COR-L47 (cell line): Measurements from ENCODE around the gene OBI1.

ENCODE experiments used
- DNase-seq: peaks from one replicate; lab custom pipeline; 2025; lab: John Stamatoyannopoulos, UW

Gene OBI1

DNA sequence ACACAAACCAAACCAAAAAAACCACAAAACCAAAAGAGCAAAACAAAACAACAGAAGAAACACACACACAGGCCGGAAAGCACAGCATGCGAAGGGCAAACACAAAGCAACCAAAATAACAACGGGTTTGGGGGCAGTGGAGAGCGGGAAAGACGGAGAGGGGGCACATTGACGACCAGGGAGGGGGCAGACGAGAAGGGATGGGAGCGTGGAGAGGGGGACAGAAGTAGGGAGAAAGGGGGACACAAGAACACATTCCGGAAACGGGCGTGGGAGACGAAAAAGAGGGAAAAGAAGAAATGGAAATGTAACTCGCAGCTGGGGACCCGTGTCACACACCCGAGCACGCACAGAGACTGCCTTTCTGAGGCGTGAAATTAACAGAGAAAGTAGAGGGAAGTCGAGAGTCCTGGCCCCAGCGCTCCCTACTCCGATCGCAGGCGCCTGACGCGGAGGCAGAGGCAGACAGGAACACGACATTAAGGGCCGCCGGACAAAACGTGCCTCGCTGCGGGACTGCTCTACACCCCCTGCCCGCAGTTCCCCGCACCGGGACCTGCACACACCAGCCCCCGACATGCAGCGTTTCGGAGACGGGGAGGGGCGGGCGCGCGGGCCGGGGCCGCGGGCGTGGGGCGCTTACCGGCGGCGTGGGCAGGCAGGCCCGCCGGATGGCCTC is 56.3 kb downstream of the OBI1 start:
- DNase-seq, result no peak

DNA sequence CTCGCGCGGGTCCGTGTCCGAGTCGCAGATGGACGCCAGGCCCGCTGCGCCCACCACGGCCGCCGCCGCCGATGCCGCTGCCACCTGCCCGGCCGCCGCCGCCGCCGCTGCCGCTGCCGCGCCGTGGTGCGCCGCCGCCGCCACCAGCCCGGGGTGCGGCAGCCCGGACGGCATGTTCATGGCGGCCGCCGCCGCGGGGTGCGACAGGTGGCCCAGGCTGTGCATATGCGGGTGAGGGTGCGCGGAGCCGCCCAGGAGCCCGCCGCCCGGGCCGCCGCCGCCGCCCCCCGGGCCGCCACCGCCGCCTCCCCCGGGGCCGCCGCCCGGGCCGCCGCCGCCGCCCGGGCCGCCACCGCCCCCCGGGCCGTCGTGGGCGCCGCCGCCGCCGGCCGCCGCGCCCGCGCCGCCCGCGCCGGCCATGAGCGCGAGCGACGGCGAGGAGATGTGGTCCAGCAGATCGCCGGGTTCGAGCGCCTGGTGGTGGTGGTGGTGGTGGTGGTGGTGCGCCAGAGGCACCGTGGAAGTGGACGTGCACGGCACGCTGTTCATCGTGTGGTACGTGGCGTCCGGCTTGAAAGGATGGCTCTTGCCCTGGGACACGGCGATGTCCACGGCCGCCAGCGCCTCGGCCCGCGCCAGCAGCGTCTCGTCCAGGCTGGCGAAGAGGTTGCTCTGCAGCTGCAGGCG is 56.9 kb downstream of the OBI1 start:
- no peak for DNase-seq

DNA sequence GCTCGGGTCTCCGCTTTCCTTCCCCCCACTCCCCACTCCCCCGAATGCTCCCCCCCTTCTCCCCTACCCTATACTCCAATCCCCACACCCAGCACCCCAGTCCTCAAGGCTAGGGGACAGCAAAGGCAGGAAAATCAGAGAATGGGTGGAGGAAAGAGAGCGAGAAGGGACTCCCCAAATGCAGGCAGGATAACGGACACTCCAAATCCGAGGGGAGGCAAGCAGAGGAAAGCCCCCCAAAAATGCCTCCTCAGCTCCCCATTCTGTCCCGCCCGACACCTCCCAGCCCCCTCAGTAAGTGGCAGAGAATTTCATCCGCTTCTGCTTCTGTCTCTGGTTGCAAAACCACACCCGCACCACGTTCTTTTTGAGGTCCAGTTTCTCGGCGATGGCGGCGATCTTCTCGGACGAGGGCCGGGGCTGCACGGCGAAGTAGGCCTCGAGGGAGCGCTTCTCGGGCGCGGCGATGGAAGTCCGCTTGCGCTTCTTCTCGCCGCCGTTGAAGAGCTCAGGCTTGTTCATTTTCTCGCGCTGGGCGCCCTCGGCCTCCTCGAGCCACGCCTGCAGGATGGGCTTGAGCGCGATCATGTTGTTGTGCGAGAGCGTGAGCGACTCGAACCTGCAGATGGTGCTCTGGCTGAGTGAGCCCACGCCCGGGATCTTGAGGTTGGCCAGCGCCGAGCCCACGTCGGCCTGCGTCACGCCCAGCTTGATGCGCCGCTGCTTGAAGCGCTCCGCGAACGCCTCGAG is 57.7 kb downstream of the OBI1 start:
- DNase-seq, result no peak

DNA sequence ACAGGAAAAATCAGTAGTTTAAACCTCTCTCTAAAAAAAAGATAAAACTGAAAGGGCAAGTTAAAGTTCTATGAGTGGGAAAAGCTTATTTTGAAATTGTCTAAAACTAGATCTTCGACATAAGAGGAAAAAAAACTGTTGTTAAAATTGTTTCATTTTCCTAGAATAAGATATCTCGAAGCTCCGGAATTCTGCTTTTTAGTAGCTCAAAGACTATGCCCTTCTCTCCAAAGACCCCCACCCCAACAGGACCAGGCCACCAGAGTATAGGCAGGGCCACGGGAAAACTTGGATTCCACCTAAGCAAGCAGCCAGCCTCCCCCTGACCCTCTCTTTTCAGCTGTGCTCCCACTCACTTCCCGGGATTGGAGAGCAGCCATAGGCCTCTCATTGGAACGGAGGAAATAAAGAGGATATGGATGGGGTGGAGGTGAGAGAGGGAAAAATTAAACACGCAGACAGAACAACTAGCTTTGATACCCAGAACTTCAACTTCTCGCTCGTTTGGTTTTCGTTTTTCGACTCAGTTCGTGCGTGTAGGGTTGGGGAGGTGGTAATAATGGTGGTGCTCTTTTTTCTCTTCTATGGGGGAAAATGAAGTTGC is 58.6 kb downstream of the OBI1 start:
- DNase-seq, result no peak

DNA sequence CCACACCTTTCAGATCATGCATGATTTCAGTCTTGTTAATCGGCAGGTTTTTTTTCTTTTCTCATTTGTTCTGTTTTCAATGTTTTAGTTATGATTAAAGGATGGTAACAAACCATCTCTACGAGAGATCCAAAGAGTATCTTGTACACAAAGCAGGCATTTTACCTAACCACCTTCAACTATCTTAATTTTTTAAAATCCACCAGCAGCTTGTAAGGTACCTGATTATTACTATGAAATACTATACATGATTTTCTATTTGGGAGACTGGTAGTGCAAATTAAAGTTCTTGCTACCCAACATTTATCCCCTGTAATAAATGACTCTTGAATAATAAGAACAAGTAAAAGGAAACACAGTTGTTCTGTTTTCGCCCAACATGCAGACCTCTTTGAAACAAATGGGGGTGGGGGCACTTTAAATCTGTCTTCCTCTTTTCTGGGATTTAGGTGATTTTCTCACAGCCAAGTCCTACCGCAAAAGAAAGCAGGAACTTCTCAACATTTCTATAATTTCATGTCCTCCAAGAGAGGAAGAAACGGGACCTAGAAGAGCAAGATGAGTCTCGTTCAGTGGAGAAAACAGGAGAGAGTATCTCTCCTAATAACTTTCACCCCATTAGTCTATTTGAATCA is 59.2 kb downstream of the OBI1 start:
- no peak for DNase-seq

DNA sequence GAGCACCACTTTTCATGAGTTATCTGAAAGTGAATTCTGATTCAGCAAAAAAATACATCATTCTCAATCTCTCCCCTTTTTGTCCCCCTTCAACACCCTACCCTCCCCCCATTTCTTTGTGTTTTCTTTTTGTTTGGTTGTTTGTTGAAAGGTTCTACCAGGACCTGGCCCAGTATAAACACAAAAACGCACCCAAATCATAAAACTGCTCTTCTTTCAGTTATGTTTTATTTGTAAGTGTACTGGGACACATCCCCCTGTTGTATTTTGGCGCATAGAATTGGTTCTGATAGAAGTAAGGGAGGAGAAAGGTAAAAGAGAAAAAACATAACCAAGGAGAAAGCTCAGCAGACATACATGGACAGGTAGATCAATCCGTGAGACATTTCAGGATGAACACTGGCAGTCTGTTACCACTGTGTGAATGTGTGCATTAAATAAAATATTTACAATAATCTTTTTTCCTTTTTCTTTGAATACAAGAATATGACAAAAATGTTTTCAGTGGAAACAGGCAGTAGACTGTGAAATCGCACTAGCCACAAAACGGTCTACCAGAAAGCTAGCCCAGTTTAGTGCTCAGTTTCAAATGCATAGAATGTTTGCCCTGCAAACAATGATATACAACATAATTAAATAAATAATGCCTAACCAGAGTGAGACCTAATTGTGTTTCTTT is 59.9 kb downstream of the OBI1 start:
- no peak for DNase-seq

DNA sequence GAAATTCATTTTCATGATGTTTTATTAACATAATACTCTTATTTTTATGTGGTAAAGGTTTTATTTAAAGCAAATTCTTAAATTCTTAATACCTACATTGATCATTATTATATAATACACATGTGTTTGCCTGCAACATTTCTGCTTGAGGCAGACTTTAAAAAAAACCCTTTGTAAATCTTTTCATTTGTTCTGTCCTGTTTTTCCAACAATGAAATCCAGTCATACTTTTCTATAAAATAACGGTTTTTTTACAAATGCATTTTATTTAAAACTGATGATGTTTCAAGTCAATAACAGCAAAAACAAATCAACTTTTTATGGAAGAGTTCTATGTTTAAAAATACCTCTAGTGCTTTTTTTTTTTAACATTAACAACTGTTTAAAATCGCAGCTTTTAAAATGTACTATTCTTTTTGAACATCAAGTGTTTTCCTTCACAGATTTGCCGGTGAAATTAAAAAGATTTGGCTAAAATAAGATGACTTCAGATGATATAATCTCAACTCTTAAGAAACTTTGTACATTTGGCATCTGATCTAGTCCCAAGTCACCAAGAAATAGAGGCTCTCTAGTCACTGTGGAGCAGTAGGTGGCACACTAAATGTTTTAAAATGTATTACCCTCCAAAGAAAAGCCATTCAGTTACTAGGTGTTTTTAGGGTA is 60.7 kb downstream of the OBI1 start:
- no peak for DNase-seq

DNA sequence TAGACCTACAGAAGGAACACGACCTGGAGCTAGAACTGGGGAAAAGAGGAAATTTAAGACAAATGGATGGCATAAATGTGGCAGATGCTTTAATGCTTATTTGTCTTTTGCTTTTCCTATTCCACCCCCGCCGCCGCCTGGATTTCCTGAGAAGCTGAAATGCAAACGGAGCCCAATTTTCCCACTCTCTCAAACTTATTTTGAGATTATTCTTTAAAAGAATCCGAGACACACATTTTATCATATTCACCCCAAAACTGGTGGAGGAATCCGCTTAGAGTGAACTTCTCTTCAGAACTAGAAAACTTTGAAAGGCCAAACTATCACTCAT is 61.4 kb downstream of the OBI1 start:
- DNase-seq, result no peak

DNA sequence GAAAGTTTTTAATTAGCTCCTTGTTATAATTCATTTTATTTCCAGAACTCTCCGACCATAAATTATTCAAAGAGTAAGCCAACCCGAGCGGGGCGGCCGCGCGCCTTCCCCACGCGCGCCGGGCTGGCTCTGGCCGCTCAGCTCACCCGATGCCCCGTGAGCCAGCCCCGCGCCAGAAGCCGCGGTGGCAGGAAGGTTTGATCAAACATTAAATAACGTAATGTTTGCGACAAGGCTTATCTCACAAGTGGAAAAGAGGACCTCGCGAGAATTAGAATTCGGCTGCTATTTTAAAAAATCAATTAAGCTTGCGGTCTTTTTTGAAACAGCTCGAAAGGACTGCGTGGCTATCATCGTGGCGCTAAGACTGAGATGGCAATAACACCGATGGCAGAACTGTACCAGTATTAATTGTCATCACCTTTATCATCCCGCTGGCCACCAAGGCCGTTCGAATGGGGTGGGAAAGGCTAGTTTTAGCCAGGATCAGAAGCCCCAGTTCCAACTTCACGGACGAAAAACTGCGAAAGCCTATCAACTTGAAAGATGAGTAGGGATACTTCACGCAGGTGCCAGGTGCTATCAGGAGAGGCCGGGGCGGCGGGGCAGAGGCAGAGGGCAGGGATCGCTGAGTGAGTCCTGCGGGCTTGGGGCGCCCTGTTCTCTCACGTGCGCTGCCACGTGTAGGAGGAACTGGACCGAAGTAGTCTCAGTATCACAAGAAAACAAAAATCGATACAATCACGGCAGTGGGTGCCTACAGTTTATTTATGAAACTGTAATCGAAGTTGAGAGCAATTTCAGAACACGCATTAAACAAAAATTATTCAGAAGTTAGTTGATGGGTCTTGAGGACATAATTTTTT is 62.0 kb downstream of the OBI1 start:
- DNase-seq, result no peak

DNA sequence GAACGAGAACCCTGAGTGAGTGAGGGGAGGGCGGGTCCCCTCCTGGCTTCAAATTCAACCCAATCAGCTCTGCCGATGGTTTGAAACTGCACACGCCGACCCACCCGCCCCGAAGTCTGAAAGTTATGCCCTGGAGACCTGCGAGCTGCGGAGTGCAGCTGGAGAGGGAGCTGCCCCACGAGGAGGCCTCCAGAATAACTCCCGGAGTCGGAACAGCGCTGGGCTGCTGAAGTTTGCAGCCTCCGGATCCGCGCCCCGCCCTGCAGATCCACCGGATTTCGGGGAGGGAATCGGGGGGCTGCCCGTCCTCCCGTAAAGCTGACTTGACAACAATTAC is 62.6 kb downstream of the OBI1 start:
- DNase-seq, result no peak

DNA sequence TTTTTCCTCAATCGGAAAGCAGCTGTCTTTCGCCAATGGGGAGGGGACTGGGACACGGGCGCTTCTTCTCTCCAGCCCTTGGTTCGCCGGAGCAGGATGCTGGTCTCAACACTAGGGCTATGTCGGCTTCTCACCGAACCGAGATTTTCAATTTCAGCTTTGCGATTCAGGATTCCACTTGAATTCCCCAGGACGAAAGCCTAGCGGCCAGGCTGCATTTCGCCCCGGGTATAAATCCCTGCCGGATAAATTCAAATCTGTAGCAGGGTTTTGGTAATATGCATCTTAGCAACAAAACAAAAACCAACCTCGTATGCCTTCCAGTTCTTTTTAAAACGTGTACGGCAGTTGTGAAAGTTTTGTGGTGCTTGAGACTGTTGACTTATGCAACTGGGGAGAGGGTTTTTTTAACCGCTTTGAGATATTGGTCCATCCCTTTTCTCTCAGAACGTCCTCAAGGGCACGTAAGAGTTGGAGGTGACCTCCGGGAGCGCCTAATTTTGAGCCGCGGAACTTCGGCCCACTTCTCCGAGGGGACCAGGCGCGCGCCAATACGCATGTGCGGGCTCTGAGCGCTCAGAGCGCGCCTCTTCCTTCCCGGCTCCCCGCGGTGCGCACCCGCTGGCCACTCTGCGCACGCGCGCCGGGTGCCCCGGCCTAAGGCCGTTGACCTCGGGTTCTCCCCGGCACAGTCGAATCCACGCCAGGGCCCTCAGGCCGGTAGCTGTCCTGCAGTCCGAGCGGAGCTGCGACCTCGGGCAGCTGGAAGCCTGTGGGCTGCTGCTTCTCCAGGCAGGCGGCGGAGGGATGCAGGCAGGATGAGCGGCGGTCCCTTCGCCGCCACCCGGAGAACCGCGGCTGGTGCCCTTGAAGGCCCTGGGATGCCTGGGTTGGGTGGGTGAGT is 63.2 kb downstream of the OBI1 start:
- no peak for DNase-seq

DNA sequence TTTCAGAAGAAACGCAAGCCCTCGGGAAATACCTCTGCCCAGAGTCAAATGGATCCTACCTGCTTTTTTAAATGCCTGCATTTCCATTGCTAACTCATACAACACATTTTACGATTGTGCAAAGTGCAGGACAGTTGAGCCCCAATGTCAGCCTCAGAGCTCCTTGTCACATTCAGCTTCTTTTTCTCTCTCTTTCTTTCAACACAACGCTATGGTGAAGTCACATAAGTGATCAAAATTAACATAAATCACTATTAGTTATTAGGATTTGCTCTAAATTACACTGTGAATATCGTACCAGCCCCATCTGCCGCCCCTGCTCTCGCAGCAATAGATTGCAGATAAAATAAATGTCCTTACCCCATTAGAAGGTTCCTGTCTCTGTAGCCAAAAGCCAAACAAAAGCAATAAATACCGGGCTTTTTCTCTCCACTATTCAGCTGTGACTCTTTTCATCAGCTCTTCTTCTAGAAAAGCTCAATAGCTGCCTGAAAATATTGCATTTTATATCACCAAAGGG is 64.4 kb downstream of the OBI1 start:
- DNase-seq, result no peak

DNA sequence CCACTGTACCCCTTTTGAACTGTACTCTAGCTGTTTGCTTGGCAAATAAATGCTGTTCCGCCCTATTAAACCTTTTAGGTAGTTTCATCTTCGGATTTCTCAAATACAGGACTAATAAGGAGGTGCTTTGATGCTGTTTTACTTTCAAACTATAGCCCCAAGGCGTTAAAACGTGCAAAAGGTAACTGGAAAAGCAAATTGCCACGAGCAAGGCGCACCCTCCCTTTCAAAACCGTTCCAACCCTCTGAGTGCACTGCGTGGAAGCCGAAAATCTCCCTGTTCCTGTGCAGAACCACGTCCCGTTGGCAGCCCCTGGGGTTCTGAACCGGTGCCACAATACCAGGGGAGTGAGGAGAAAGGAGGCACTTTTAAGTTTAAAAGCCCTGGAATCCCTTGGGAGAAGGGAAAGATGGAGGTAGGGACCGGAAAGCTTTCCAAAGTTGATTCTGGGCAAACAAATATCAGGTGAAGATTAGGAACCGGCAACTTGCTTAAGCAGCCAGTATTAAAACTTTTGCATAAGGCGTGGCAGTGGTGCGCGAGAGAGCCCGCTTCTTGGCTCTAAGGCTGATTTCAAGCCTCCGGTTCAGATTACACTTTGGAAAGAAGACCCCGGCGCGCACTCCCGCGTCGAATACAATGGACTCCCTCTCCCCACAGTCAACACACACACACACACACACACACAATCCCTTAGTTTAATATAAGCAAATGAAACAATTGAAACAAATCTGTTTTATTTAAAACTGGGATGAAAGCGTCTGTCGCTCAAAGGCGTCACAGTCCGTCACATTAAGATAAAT is 65.1 kb downstream of the OBI1 start:
- peak; percentile 46 for DNase-seq

DNA sequence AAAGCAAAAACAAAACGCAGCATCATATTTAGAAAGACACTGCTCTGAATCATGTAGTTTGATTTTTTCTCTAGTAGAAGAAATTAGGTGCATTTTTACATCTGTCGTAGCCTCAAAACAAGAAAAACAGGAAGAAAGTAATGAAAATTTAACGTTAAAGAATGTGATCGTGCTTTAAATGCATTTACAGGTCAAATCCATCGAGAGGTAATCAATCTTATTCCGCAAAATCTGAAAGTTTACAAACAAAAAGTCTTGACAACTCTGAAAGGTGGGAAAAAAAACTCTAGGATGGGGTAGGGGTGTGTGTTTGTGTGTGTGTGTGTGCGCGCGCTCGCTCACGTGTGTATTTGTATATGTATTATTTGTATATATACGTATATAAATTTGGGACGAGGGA is 65.8 kb downstream of the OBI1 start:
- DNase-seq, result no peak

DNA sequence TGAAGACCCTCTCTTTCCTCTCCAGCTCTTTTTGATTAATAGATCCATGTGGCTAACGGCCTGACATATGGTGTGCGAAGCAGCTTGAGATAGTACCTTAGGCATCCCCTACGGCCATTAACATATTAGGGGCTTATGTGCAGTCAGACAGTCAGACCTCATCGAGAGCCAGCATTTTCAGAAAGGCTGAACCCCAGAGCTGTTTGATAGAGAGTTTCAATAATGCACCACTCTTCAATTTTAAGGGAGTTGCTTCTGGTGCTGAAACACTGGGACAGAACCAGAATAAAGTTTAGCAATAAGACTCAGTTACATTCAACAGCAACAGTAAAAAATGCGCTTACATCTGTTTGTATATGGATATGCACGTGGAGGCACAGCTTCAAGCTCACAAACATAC is 66.4 kb downstream of the OBI1 start:
- no peak for DNase-seq

DNA sequence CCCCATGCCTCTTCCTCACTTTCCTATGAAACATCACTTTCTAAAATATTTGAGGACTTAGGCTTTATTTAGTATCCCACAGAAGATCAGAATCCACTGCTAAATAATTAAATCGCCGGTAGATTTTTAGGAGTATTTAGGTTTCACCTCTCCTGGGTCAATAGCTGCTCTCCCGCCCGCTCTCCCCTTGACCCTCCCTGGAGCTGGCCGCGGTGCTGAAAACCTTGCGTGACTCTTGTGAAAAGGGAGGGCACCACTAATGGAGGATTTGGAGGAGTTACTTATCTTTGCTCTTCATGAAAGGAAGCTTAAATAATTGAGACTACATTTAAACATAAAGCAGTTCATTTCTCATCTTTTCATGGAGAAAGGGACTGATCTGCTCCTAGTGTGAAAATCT is 69.7 kb downstream of the OBI1 start:
- DNase-seq, result no peak

DNA sequence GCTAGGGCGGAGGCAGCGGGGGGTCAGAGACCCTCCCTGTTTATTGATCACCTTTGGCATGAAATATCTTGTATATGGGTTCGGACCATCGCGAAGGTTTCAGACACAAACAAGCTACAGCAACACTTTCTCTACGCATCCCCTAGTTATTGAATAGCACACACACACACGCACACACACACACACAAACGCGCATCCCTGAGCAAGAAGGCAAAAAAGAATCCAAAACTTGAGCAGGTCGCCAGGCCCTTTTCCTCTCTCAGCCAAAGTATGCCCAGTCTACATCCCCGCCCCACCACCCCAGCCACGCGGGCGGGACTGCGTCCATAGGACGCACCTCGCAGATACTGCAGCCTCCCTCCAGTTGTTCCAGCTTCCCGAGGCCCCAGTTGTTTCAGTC is 71.6 kb downstream of the OBI1 start:
- no peak for DNase-seq

DNA sequence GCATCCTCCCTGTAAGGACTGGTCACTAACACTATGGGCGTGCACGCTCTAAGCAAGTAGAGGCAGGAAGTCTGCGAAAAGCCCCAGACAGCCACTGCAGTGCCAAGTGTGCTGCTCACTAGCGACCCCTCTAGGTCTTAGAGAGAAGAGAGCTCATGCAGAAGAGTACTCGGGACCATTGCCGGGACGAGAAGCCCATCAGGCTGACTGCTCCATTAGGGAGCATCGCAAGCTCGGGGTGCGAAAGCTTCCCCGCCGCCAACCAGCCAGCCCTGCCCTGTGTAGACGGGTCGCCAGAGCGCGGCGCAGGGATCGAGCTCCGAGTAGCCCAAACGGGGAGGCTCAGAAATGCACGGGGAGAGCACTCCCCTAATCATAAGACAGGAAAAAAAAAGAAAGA is 72.2 kb downstream of the OBI1 start:
- no peak for DNase-seq
